ENCODE data around the gene MYEOV.

The MYEOV gene

DNA sequence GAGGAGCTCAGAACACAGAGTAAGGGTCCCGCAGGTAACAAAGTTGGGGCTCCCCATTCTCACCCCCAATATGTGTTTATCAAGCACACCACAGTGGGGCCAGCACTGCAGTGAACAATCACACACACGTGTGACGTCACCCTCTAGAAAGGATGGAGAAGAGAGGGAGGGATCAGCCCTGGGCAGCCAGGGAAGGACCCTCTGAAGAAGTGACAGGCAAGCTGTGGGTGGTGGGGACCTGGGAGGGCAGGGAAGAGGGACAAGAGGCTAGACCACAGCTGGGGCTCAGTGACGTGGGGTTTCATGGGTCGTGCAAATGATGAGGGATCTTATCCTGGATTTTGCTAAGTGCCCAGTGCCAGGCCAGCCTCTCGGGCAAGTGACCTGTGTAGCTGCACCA lies 28.7 kb upstream of the MYEOV start:
- no peak for DNase-seq (ENCODE audit: low read depth in 2 of 3, low spot score in 2 of 3)

DNA sequence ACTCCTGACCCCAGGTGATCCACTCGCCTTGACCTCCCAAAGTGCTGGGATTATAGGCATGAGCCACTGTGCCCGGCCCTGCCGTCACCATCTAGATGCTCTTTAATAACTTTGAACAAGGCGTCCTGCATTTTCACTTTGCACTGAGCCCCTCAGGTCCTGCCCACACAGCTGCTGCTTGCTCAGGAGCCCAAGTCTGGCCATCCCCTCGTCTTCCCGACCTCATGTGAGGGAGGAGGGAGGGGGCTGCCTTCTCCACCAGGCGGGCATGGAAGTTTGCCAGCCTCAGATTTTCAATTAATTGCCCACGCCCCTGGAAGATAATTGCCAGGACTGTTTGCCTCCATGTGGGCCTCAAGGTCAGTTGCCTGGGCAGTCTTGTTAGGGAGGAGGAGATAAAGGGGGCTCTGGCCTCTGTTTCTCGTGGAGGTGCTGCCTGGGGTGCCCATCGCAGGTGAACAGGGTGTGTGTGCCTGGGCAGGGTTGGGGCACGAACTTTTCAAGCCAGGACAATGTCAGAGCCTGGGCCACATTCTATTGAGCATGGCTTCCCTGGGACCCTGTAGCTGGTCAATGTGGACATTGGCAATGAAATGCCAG lies 27.9 kb upstream of the MYEOV start:
- DNase-seq (ENCODE audit: low read depth in 2 of 3, low spot score in 2 of 3) = no peak

DNA sequence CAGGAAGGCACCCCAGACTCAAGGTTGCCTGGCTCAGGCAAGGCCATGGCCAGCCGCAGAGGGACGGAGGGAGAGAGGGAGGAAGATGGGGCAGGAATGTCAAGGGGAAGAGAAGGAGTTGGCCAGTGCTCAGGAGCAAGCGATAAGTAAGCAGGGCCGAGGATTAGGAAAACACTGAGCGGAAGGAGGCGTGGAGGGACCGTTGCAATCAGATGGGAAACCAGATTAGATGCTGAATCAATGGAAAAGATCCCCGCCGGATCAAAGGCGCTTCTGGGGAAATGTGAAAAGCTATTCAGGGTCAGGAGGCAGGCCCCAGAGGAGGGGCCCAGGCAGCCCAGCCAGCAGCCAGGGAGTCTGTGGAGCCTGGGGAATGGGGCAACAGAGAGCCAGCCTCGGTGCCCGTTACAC lies 26.6 kb upstream of the MYEOV start:
- DNase-seq (ENCODE audit: low read depth in 2 of 3, low spot score in 2 of 3) = no peak

DNA sequence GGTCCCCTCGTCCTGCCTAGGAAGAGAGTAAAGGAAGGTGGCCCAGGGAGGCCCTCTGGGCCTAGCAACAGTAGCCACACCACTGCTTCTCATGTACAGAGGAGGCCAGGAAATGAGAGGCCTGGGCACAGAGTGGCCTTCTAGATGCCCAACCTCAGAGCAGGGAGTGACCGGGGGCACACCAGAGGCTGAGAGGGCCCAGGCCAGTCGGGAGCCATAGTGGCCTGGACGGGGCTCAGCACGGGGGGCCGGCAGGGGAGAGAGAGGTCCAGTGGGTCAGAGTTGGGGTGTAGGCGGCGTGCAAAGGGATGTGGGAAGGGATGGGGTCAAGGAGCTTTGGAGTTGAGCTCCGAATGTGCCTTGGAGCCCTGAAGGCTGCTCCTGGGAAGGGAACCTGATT lies 25.0 kb upstream of the MYEOV start:
- DNase-seq (ENCODE audit: low read depth in 2 of 3, low spot score in 2 of 3) = no peak

DNA sequence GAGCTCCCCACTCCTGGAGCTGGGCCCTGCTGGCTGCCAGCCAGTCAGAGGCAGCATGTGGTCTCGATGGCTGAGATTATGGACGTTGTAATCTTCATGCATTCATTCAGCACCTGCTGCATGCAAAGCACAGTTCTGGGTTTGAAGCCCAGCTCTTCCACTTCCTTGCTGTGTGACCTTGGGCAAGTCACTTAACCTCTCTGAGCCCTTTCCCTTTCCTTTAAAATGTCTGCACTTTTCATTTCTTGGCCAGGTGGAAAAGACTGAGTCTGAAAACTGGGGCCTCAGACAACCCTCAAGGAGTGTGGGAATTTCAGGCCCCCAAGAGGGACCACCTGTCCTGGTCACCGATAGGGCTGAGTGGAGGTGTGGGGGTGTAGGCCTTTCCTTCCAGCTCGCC lies 24.6 kb upstream of the MYEOV start:
- no peak for DNase-seq (ENCODE audit: low read depth in 2 of 3, low spot score in 2 of 3)

DNA sequence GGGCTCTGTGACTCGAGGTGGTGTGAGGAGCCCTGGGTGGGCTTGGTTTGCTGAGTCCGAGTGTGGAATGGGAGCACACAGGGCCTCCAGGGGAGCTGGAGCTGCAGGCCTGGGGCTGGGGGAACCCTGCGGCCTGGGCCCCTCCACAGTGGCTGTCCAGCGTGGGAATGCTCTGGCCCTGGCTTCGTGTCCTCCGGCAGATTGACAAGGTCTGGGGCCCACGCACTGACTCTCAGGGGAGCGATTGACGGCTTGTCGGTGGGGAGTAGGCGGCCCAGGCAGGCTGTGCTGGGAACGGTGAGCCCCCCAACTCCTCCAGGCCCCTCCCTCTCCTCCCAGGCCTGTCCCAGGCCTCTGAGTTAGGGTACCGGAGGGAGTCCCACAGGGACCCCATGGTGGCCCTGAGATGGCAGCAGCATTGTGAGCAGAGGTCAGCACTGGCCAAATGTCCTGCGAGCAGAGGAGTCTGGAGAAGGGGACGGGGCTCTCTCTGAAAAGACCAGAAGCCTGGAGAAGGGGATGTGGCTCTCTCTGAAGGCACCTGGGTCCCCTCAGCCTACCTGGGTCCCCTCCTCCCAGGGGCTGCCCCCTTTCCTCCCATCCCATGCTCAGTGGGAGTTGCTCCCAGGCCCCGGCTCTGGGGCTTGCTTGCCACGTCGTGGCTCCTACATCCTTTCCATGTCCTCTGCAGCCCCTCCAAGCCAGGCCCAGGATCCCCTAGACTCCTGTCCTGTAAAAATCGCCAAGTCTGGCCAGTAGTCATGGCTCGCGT lies 23.8 kb upstream of the MYEOV start:
- no peak for DNase-seq (ENCODE audit: low read depth in 2 of 3, low spot score in 2 of 3)

DNA sequence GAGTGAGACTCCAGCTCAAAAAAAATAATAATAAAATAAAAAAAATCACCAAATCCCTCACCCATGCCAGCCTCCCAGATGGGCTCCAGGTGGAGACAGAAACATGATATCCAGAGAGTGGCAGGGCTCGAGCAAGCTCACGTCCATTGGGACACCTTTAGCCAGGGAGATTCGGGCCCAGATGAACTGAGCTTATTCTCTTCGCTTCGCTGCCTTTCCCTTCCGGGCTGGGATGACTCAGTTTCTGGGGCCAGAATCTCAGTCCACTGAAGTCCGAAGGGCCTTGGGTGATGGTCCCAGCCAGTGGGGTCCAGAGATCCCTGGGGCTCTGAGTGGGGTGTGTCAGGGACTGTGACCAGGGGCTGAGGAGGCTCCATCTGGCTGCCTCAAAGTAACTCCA lies 23.0 kb upstream of the MYEOV start:
- no peak for DNase-seq (ENCODE audit: low read depth in 2 of 3, low spot score in 2 of 3)

DNA sequence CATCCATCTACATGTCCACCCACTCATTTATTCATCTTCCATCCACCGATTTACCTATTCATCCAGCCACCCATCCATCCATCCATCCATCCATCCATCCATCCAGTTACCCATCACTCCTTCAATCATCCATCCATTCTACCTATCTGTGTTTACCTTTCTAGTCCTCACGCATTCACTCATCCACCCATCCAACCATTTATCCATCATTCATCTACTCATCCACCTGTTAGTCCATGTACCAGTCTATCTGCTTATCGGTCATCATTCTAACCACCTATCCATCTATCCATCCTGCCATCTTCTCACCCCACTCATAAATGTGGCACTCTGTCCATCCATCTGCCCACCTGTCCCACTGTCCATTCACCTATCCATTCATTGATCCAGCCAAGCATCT lies 21.9 kb upstream of the MYEOV start:
- no peak for DNase-seq (ENCODE audit: low read depth in 2 of 3, low spot score in 2 of 3)

DNA sequence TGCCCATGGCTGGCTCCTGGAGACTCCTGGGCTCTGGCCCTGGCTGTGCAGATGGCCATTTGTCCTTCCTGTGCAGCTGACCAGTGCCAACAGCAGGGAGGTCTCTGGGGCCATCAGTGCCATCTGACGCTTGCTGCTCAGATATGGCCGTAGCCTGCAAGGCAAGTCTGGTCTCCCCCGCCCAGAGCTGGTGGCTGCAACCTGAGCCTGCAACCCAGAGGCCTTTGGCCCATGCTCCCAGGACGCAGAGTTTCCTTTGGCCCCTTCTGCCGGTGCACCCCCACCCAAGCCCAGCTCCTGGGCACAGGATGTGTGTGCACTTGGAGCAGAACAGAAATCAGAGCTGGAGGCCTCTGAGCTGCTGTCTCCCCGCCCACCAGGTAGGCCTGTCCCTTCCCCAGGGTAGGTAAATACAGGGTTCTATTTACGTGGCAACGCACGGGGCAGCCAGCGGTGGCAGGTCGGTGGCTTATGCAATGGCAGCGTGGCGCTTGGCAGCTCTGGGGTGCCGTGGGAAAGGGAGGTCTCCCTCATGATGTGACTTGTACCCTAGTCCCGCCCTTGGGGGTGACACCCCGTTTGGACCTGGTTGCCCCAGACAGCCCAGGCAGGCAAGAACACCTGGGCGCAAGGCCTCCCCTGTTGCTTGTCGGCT lies 21.0 kb upstream of the MYEOV start:
- DNase-seq (ENCODE audit: low read depth in 2 of 3, low spot score in 2 of 3) = no peak

DNA sequence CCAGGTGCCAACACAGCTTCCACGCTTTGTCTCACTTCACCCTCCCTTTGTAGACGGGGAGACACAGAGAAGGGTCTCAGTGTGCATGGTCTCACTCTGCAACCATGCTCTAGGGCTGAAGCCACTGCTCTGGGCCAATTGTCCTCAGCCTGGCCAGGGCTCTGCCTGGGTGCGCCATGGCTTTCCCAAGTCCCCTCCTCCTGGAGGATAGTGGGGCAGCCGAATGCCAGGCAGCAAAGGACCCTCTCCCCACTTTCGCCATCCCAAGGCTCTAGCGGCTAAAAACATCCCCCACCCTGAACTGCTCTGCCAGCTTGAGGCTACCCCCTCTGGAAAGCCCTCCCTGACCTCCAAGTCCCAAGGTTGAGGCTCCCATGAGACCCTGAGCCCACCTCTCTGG lies 20.4 kb upstream of the MYEOV start:
- no peak for DNase-seq (ENCODE audit: low read depth in 2 of 3, low spot score in 2 of 3)

DNA sequence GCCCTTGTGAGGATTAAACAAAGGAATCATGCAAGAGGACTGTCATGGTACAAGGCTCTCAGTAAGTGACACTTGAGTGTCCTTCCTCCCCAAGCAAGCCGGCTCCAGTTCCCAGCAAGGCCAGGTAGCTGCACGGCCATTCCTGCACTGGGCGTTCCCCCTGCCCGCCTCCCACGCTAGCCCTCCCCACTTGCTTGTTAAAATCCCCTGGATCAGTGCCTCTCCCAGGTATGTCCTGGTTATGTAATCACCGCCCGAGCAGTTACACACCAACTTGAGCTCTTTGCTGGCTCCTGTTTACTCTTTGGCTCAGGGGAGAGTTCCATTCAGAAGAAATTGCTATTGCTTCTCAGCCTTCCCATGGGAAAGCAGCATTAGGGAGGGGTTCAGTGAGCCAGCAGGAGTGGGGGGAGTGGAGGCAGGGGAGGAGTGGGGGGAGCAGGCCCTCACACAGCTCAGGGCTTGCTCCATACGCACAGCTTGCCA lies 19.4 kb upstream of the MYEOV start:
- DNase-seq (ENCODE audit: low read depth in 2 of 3, low spot score in 2 of 3) = no peak

DNA sequence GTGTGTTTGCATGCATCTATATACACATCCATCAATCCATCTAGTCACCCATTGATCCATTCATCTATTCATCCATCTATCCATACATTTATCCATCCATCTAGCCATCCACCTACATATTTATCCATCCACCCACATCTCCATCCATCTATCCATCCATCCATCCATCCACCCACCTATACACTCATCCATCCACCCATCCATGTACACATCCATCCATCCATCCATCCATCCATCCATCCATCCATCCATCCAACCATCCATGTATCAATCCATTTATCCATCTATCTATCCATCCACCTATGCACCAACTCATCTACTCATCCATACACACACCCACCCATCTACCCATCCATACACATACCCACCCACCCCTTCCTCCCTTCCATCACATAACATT lies 18.8 kb upstream of the MYEOV start:
- no peak for DNase-seq (ENCODE audit: low read depth in 2 of 3, low spot score in 2 of 3)

DNA sequence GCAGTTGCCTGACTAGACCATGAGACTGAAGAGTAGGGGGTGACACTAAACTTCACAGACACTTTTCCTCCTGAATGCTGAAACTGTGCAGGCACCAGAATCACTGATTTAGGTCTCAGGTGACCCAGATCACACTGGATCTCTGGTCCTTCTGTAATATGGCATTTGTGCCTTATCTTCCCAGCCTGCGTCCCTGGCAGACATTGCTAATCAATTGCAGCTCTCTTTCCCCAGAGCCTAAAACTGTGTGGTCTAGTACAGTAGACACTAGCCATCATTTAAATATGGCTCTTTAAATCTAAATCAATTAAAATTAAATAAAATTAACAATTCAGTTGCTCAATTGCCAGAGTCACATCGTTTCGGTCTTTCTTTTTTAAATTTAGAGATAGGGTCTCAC lies 17.8 kb upstream of the MYEOV start:
- DNase-seq (ENCODE audit: low read depth in 2 of 3, low spot score in 2 of 3) = no peak

DNA sequence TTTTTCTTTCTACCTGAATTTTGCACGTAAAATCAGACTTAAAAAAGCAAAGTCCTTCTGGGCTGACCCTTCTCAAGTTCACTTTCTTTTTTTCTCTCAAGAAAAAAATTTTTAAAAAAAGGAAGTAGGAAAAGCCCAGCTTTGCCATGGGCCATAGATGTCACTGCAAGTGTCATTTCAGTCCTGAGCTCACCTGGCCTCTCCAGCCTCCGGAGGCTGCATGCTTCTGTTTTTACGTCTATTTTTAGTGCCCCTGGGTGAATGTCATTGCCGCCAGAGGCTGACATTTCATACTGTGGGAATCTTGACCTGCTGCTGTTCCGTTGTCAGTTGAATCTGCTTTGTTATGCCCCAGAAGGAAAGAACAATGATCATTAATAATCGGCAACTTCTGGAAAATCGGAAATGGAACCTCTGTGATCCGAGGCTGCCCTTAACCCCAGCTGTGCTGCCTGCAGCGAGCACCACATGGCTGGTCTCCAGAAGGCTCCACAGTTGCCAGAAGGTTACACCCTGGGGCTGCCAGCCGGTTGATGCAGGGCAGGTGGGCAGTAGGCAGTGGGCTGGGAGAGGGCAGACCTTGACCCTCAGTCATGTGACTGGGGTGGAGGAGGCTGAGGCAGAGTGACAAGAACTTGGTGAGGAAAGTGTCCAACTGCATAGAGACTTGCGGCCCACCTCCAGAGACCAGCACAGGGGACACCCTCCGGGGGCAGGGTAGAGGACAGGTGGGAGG lies 16.7 kb upstream of the MYEOV start:
- DNase-seq (ENCODE audit: low read depth in 2 of 3, low spot score in 2 of 3) = no peak

DNA sequence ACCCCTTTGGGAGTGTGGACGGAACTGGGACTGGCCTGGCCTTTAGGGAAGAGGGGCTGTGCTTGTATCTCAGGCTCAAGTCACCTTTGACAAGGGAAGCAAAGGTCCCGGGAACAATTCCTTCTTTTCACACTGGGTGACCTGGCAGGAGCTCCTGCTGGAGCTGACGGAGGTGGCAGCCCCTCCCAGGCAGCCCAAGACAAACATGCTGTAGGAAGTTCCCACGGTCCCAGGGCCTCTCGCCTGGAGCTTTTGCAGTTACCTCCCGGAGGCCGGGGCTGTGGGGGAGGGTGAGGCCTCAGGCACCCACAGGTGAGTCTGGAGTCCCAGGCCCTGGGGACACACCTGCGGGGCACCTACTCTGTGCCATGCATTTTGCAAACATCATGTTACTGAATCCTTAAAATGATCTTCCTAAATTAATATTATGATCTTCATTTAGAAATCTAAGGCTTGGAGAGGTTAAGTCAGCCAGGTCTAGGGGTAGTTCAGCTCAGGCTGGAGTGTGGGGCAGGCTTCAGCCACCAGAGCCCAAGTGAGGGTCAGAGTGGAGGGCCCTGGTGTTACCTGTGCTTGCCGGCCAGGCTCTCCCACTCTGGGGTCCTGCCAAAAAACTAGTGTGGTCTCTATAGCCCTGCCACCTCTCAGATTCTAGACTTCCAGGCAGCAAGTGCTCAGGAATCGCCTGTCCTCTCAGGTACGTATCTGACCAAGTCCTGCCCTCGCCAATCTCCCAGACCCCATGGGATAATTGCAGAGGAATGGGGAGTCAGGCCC lies 15.7 kb upstream of the MYEOV start:
- DNase-seq (ENCODE audit: low read depth in 2 of 3, low spot score in 2 of 3) = no peak

DNA sequence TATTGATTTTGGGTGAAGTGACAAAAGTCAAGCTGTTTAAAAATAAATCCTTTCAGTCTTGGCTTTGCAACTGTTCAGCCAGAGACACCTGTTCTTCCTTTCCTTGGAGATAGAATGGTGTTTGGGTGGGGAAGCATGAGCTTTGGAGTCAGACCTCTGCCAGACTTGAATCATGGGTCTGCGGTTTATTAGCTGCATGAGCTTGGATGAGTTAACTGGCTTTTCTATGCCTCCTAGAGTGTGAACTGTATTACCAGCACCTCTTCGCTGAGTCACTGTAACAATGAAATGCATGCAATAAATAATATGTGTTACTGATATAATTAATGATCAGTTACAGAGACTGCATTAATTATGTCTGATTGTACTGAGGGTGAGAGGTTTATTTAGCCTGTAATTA lies 13.5 kb upstream of the MYEOV start:
- DNase-seq (ENCODE audit: low read depth in 2 of 3, low spot score in 2 of 3) = no peak

DNA sequence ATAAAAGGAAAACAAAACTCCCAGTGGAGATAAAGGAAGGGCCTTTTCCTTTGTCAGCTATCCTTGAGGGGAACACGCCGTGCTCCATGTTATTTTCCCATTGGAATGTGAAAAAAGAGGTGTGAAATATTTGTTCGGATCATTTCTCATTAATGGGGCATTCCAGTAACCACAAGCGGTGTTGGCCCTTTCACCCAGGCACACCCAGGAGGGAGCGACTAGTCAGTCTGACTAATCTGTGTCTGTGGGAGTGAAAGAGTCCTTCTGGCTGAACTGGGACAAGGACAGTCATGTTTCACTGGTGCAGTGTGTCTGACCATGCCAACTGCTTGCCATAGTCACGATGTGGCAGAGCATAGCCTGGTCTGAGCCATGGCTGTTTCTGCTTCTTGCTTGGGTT lies 13.0 kb upstream of the MYEOV start:
- DNase-seq (ENCODE audit: low read depth in 2 of 3, low spot score in 2 of 3) = no peak

DNA sequence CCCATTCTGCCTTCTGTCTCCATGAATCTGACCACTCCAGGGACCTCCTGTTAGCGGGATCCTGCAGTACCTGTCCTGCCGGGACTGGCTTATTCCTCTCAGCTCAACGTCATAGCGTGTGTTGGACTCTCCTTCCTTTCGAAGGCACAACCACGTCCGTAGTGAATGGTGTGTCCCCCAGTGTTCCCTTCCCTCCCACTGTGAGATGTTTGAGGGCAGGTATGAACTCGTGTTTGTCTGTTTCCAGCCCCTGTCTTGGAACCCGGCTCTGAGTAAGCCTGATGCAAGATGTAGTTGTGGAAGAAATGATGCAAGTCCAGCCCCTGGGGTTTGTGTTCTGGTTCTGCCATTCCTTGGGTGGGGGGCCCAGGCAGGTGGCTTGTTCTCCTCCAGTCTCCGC lies 10.5 kb upstream of the MYEOV start:
- no peak for DNase-seq (ENCODE audit: low read depth in 2 of 3, low spot score in 2 of 3)

DNA sequence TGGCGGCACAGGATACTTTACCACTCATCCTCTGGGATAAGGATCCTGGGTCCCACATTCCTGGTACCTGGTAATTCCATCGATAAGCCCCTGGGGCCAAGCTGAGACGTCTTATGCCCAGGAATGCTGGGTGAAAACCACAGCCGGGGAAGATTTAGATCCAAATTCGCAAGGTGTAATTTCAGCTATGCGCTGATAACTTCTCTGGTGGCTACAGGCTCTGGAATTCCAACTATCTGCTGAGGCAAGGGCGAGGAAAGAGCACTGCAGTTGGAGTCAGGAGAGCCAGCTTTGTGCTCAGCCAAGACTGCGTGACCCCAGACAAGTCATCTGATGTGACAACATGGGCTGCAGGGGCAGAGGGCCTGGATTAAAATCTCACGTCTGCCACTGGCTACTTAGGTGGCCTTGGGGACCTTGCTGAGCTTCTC lies 9.9 kb upstream of the MYEOV start:
- DNase-seq (ENCODE audit: low read depth in 2 of 3, low spot score in 2 of 3) = no peak

DNA sequence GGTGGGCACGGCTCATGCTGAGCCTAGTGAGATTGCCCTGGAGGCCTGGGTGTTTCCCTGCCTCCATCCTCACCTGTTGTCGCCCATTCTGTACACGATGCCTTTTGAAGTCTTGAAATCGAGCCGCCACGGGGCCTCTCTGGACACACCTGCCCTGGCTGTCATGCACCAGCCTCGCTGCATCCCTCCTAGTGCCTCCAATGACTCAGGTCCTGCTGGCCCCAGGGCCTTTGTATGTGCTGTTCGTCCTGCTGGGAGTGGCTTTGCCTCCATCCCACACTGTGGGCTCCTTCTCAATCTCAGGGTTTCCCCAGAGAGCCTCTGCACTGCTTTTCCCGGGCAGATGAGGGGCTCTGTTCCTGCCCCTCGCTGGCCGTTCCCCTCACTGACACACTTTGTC lies 8.9 kb upstream of the MYEOV start:
- DNase-seq (ENCODE audit: low read depth in 2 of 3, low spot score in 2 of 3) = no peak

DNA sequence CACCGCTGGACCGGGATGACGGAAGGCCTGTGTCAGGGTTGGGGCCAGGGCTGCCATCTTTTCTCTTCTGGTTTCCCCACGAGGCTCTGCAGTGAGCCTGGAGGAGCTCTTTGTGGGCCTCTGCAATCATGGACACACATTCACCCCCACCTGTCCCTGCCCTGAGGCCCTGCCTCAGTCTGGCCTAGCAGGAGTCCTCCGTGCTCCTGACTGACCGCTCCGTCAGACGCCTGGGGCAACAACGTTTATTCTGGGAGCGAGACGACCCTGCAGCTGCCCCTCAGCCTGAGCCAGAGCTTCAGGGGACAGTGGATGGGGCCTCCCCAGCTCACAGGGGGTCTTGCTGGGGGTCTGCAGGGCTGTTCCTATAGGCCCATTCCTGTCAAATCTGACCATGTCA lies 8.2 kb upstream of the MYEOV start:
- DNase-seq (ENCODE audit: low read depth in 2 of 3, low spot score in 2 of 3) = no peak
